Fibroblast of gingiva (primary cell): Measurements from ENCODE around the gene TRMT1.

ENCODE experiments used
- DNase-seq: peaks from one replicate; pipeline ENCODE4 v3.0.0-alpha.2; 2011; ENCODE audit warnings: low read depth

TRMT1 gene

GRCh38 chr19:13102416-13102665 is 14.2 kb downstream of the TRMT1 start:
- DNase-seq, result no peak

- no peak for DNase-seq
Observed at GRCh38 chr19:13101590-13102415, 14.7 kb downstream of the TRMT1 start.

- DNase-seq, result no peak
Observed at GRCh38 chr19:13100841-13101589, 15.5 kb downstream of the TRMT1 start.

GRCh38 chr19:13100031-13100588 is 16.4 kb downstream of the TRMT1 start:
- DNase-seq, result peak; percentile 17

GRCh38 chr19:13099073-13099999 is 17.2 kb downstream of the TRMT1 start:
- peak; percentile 15 for DNase-seq

DNA sequence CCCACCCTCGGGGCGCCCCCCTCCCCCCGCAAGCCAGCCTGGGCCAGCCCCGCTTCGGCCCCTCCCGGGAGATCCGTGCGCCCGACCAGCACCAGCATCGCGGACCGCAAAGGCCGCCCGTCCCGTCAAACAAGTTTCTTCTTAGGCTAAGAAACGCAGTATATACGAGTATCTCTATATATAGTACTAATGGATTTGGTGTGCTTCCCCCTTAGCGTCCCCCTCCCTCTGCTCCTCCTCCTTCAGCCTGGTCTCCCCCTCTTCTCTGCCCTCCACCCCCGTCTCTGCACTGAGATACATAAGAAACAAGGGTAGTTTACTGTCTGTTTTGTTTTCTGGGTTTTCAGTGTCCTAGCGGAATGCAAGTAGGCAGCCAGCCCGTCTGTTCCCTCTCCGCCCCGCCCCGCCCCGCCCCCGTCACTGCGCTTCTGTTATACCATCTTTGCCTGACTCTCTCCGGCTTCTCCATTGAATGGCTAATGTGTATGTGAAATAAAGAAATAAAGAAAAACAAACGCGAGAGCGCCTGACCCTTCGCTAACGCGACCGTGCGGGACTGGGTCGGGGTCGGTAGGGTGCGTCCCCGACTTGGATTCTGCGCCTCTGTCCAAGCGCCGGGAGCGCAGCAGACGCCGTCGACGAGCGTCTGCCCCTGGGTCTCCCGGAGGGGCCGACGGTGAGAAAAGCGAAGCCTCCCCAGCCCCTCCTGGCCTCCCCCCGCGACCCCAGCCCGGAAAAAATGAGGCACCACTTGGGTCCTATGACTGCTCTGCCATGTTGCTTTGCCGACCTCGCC is 18.1 kb downstream of the TRMT1 start:
- DNase-seq, result peak; percentile 67

- no peak for DNase-seq
Observed at GRCh38 chr19:13097463-13098258, 18.9 kb downstream of the TRMT1 start.

GRCh38 chr19:13097033-13097462 is 19.5 kb downstream of the TRMT1 start:
- DNase-seq, result no peak

GRCh38 chr19:13095934-13096927 is 20.3 kb downstream of the TRMT1 start:
- DNase-seq, result no peak

GRCh38 chr19:13095393-13095784 is 21.2 kb downstream of the TRMT1 start:
- DNase-seq, result no peak

DNA sequence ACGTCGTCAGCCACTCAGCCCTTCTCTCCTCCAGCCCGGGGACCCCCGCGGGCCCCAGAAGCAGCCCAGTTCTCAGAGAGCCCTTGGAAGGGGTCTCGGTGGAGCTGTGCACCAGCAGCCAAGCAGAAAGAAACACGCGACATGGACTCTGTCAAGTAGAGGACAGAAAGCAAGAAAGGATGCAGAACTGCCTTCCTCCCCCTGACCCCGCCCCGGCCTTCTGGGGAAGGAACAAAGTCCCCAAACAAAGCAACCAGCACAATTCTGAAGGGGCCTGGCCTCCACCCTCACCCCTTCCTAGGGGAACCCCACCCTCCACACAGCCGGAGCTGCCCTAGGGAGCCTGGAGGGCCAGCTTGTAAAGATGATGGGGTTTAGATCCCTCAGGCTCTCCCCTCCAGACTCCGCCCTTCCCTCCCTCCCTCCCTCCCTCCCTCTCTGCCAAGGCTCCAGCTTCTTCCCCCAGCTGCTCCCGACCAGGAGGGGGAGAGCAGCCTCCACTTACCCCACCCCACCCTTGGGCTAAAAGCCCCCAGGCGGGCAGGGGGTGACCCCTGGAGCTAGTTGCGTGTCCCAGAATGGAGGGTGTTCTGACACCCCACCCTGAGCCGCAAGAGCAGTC is 21.7 kb downstream of the TRMT1 start:
- no peak for DNase-seq

- no peak for DNase-seq
Observed at GRCh38 chr19:13094106-13094504, 22.4 kb downstream of the TRMT1 start.

GRCh38 chr19:13093407-13094105 is 23.0 kb downstream of the TRMT1 start:
- peak; percentile 75 for DNase-seq

- peak; percentile 55 for DNase-seq
Observed at GRCh38 chr19:13092606-13093235, 23.8 kb downstream of the TRMT1 start.

DNA sequence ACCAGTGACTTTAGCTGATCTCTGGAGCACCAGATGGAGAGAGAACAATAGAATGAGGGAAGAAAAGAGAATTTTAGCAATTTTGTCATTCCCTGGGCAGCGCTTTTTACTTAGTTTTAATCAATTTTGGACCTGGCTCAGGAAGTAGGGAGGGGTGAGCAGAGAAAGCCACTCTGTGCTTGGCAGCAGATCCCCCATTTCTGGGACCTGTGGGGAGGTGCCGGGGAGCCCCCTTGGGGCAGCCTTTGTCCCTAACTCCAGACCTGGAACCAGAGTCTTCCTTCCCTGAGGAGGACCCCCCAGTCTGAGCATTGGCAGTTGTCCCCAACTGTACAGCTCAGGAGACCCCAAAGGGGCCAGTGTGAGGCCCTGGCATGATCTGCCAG is 24.4 kb downstream of the TRMT1 start:
- no peak for DNase-seq

- peak; percentile 54 for DNase-seq
Observed at GRCh38 chr19:13091400-13092157, 25.0 kb downstream of the TRMT1 start.
